ENCODE measurements around the gene NME3.
A peak's percentile ranks its signal among the peaks of the same experiment; 100 is the strongest.

NME3 gene

DNA sequence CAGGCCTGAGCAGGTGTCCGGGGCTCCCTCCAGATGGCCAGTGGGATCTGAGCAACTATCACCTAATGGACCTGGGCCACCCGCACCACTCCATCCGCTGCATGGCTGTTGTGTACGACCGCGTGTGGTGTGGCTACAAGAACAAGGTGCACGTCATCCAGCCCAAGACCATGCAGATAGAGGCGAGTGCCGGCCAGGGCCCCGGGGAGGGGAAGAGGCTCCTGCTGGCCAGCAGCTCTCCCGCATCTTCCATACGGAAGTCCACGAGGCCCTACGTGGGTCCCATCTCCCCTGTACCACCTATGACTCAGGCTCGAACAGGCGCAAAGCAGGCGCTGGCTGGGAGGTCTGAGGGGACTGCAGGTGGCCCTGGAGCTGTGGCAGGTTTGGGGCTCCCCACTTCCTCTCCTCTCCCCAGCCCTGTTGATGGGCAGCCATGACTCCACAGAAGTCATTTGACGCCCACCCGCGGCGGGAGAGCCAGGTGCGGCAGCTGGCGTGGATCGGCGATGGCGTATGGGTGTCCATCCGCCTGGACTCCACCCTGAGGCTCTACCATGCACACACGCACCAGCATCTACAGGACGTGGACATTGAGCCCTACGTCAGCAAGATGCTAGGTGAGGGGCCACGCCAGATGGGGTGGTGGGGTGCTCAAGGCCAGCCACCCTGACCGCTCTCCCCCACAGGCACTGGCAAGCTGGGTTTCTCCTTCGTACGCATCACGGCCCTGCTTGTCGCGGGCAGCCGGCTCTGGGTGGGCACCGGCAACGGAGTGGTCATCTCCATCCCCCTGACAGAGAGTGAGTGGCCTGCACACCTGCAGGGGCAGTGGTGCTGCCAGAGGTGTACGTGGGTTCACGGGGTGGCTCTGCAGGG, 4.0 kb downstream of the NME3 start:
- TF ChIP-seq, protein P1, sequence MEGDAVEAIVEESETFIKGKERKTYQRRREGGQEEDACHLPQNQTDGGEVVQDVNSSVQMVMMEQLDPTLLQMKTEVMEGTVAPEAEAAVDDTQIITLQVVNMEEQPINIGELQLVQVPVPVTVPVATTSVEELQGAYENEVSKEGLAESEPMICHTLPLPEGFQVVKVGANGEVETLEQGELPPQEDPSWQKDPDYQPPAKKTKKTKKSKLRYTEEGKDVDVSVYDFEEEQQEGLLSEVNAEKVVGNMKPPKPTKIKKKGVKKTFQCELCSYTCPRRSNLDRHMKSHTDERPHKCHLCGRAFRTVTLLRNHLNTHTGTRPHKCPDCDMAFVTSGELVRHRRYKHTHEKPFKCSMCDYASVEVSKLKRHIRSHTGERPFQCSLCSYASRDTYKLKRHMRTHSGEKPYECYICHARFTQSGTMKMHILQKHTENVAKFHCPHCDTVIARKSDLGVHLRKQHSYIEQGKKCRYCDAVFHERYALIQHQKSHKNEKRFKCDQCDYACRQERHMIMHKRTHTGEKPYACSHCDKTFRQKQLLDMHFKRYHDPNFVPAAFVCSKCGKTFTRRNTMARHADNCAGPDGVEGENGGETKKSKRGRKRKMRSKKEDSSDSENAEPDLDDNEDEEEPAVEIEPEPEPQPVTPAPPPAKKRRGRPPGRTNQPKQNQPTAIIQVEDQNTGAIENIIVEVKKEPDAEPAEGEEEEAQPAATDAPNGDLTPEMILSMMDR (conservative IDR thresholded peaks at IDR 0.05; ENCODE audit: low read depth, low read length) = no peak
- H3K4me3 ChIP-seq (ENCODE audit: low read length) = no peak overlapping the region
- DNase-seq (ENCODE audit: low read depth) = no peak

DNA sequence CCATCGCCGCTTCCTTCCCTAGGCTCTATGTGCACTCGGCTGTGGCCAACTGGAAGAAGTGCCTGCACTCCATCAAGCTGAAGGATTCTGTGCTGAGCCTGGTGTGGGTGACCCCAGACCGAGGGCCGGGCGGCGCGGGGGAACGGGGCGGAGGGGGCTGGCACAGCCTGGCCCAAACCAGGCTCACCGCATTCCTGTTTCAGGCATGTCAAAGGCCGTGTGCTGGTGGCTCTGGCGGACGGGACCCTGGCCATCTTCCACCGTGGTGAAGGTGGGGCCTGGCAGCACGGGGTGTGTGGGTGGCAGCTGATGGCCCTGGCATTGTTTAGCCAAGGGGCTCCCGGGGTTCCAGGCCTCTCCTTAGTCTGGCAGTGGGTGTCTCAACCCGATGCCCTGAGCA, 4.6 kb downstream of the NME3 start:
- TF ChIP-seq, protein P1 (conservative IDR thresholded peaks at IDR 0.05; ENCODE audit: low read depth, low read length) = no peak
- no peak for DNase-seq (ENCODE audit: low read depth)

DNA sequence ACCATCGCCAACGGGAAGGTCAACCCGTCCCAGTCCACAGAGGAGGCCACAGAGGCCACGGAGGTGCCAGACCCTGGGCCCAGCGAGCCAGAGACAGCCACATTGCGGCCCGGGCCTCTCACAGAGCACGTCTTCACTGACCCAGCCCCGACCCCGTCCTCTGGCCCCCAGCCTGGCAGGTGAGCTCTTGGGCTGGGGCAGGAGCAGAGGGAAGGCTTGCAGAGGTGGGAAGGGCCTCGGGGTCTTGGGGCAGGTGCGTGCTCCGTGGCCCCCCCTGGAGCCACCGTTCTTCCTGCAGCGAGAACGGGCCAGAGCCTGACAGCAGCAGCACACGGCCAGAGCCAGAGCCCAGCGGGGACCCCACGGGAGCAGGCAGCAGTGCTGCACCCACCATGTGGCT, 5.1 kb downstream of the NME3 start:
- H3K4me3 ChIP-seq (ENCODE audit: low read length) = no peak overlapping the region
- no peak for DNase-seq (ENCODE audit: low read depth)
- TF ChIP-seq, protein P1 (conservative IDR thresholded peaks at IDR 0.05; ENCODE audit: low read depth, low read length) = no peak

More for the DNA sequence above, 4.6 kb downstream of the NME3 start:
- no peak overlapping the region for H3K4me3 ChIP-seq (ENCODE audit: low read length)

DNA sequence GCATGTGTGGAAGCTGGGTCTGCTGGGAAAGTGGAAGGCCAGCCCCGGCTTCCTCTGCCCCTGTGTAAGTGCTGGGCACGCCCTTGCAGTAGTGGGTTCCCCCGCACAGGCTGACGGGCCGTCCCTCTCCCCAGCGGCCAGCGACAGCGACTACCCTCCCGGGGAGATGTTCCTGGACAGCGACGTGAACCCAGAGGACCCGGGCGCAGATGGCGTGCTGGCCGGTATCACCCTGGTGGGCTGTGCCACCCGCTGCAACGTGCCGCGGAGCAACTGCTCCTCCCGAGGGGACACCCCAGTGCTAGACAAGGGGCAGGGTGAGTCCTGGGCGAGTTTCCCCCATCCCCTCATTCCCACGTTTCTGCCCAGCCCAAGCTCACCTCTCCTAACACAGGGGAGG, 5.5 kb downstream of the NME3 start:
- TF ChIP-seq, protein P1 (conservative IDR thresholded peaks at IDR 0.05; ENCODE audit: low read depth, low read length) = no peak
- no peak overlapping the region for H3K4me3 ChIP-seq (ENCODE audit: low read length)
- DNase-seq (ENCODE audit: low read depth) = no peak

DNA sequence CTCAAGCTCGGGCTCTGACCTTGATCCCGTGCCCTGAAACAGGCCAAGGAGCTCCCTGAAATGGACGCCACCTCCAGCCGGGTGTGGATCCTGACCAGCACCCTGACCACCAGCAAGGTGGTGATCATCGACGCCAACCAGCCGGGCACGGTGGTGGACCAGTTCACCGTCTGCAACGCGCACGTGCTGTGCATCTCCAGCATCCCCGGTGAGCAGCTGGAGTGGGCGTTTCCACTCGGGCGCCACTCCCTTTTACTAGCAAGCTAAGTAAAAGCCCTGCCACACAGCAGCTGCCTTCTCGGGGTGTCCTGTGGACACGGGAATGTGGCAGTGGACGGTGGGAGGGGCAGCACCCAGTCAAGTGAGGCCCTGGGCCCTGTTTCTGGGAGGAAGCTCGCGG, 6.4 kb downstream of the NME3 start:
- no peak for DNase-seq (ENCODE audit: low read depth)
- TF ChIP-seq, protein P1 (conservative IDR thresholded peaks at IDR 0.05; ENCODE audit: low read depth, low read length) = no peak
- no peak overlapping the region for H3K4me3 ChIP-seq (ENCODE audit: low read length)

DNA sequence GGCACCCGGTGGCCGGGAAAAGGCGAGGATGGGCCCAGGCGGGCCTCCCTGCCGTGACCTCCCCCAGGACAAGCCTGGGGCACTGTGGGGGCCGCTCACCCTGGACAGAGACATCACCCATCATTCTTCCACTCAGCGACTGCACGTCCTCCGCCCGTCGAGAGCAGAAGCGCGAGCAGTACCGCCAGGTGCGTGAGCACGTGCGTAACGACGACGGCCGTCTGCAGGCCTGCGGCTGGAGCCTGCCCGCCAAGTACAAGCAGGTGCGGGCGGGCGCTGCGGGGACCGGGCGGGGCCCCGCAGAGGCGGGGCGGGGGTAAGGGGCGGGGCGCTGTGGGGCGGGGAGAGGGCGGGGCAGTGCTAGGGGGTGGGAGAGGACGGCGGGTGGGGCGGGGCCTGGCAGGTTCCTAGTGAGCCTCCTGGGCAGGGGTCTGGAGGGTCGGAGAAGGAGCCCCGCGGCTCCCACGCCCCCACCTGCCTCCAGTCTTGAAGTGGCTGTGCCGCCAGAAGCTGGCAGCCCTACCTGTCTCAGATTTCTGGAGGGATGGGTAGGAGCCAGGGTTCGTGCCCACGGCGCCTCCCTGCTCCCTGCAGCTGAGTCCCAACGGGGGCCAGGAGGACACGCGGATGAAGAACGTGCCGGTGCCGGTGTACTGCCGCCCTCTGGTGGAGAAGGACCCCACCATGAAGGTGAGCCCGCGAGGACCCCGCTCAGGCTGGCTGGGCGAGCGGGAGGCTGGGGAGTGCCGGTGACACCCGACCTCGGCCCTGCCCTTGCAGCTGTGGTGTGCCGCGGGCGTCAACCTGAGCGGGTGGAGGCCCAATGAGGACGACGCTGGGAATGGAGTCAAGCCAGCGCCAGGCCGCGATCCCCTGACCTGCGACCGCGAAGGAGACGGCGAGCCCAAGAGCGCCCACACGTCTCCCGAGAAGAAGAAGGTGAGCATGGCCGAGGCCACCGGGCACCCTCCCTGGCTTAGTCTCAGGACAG, 7.5 kb downstream of the NME3 start:
- no peak for DNase-seq (ENCODE audit: low read depth)
- H3K4me3 ChIP-seq (ENCODE audit: low read length) = no peak overlapping the region

More for the DNA sequence above, 7.5 kb downstream of the NME3 start:
- TF ChIP-seq, protein P1 (conservative IDR thresholded peaks at IDR 0.05; ENCODE audit: low read depth, low read length) = peak; percentile 57

Measured in retinal pigment epithelial cell (primary cell).